GM23248 (cell line): Measurements from ENCODE around the gene UBR3. TPM values are rescaled to one million over a fixed set of nuclear protein-coding genes. Genes with fewer than 3 reads are reported as not detected.
A peak's percentile ranks its signal among the peaks of the same experiment; 100 is the strongest.
"Not testable (repeated sequence)": the region's sequence is repeated elsewhere in the genome, so short reads cannot be mapped to it uniquely, and the experiment has no call there.

Experiments
- DNase-seq: peaks from one replicate; pipeline ENCODE4 v3.0.0-alpha.2; 2015
- H2AFZ ChIP-seq: fragments of 200-600 bp; sonication (generic); 2 replicates; pipeline ENCODE4 v1.6.1; 2016; ENCODE audit warnings: antibody characterized with exemption
- H3F3A ChIP-seq: fragments of 200-600 bp; sonication (generic); 2 replicates; pipeline ENCODE4 v1.6.1; 2016; ENCODE audit warnings: mild to moderate bottlenecking, antibody characterized with exemption, mixed run types; ENCODE audit not compliant: insufficient read depth
- H3K27ac ChIP-seq: fragments of 200-600 bp; sonication (generic); 2 replicates; pipeline ENCODE4 v1.5.1; 2016; ENCODE audit warnings: mild to moderate bottlenecking
- H3K27me3 ChIP-seq: fragments of 200-600 bp; sonication (generic); replicated peaks from 2 replicates; pipeline ENCODE4 v1.6.1; 2016; ENCODE audit warnings: mild to moderate bottlenecking; ENCODE audit not compliant: insufficient read depth
- H3K36me3 ChIP-seq: fragments of 200-600 bp; sonication (generic); 2 replicates; pipeline ENCODE4 v1.6.1; 2016; ENCODE audit warnings: low read depth, mild to moderate bottlenecking
- H3K4me1 ChIP-seq: fragments of 200-600 bp; sonication (generic); 2 replicates; pipeline ENCODE4 v1.6.1; 2016; ENCODE audit warnings: mild to moderate bottlenecking; ENCODE audit not compliant: insufficient read depth
- H3K4me2 ChIP-seq: fragments of 200-600 bp; sonication (generic); one replicate; pipeline ENCODE4 v1.6.1; 2016; ENCODE audit warnings: mild to moderate bottlenecking; ENCODE audit not compliant: unreplicated experiment
- H3K4me3 ChIP-seq: fragments of 200-600 bp; sonication (generic); 2 replicates; pipeline ENCODE4 v1.5.1; 2016; ENCODE audit warnings: mild to moderate bottlenecking
- H3K79me2 ChIP-seq: fragments of 200-600 bp; sonication (generic); 2 replicates; pipeline ENCODE4 v1.6.1; 2016; ENCODE audit warnings: mild to moderate bottlenecking; ENCODE audit not compliant: insufficient read depth
- H3K9ac ChIP-seq: fragments of 200-600 bp; sonication (generic); 2 replicates; pipeline ENCODE4 v1.6.1; 2016; ENCODE audit warnings: mild to moderate bottlenecking
- H3K9me2 ChIP-seq: fragments of 200-600 bp; sonication (generic); 2 replicates; pipeline ENCODE4 v1.6.1; 2016; ENCODE audit warnings: mixed run types, mild to moderate bottlenecking, moderate library complexity; ENCODE audit not compliant: insufficient read depth
- H3K9me3 ChIP-seq: fragments of 200-600 bp; sonication (generic); one replicate; pipeline ENCODE4 v1.6.1; 2017; ENCODE audit warnings: low read depth
- H4K20me1 ChIP-seq: fragments of 200-600 bp; sonication (generic); 2 replicates; pipeline ENCODE4 v1.6.0; 2016; ENCODE audit not compliant: insufficient read depth
- EZH2 ChIP-seq: fragments of 200-600 bp; sonication (generic); IDR thresholded peaks from 2 replicates; pipeline ENCODE4 v1.6.1; 2018; ENCODE audit warnings: antibody characterized with exemption, mild to moderate bottlenecking; ENCODE audit not compliant: insufficient read depth, poor library complexity, severe bottlenecking
- EZH2phosphoT487 ChIP-seq: fragments of 200-600 bp; sonication (generic); IDR thresholded peaks from 2 replicates; pipeline ENCODE4 v1.6.1; 2018; ENCODE audit warnings: antibody characterized with exemption, moderate library complexity, mild to moderate bottlenecking, low read depth; ENCODE audit not compliant: insufficient read depth
- WGBS, 2 experiments: methylation state at CpG; one replicate each; pipeline ENCODE4 v1.1.6; 2015 to 2017; ENCODE audit warnings: low lambda C conversion rate in 2 of 2, low coverage in 1 of 2; ENCODE audit errors: missing lambda C conversion rate in 2 of 2; 5-methylcytosine and 5-hydroxymethylcytosine counted together
- in situ Hi-C: fragments of 300-500 bp; cut with MboI; formaldehyde crosslinking; loops from 2 replicates; pipeline ENCODE4 v1.15.0; 2020
- polyA plus RNA-seq: library from polyadenylated mRNA; unstranded; fragments of >200 nt; fragmentation: Nextera tagmentation; extraction: Ambion mirVana; gene quantifications from 2 replicates; pipeline ENCODE4 v1.2.1, GENCODE V29; 2016
- small RNA-seq: library from RNA; depleted of rRNA; stranded (forward); fragments of <200 nt; gene quantifications from one replicate; pipeline ENCODE3, GENCODE V24; 2014; ENCODE audit warnings: low read depth, low replicate concordance
- total RNA-seq: library from RNA; depleted of rRNA; stranded (reverse); fragments of >200 nt; shearing (Covaris generic); gene quantifications from 2 replicates; pipeline ENCODE4 v1.2.3, GENCODE V29; 2014; rRNA removed

UBR3 gene
- total and polyA plus RNA-seq, 2 experiments from 2014 or later, result 8.9 to 22.4 TPM

GRCh38 chr2:170121689-170122088 lies 294.4 kb downstream of the UBR3 start:
- no peak overlapping the region for H3K9ac ChIP-seq
- DNase-seq, result no peak
- H3K4me3 ChIP-seq, result no peak overlapping the region
- no peaks in the 10 kb centered on the region for H3K79me2 ChIP-seq
- in situ Hi-C loops, result no loop called here
- 75 to 100% methylated on average over 1 of the region's 1 CpG for WGBS, 2 experiments
- no peaks in the 10 kb centered on the region for H4K20me1 ChIP-seq
- H3K4me1 ChIP-seq, result peaks cover 10% of the 10 kb centered on the region
- no peak overlapping the region for H3K4me2 ChIP-seq
- no peaks in the 10 kb centered on the region for H3K36me3 ChIP-seq
- TF ChIP-seq EZH2phosphoT487, result no peak
- no peak for TF ChIP-seq EZH2
- no peaks in the 10 kb centered on the region for H3F3A ChIP-seq
- no peak overlapping the region for H2AFZ ChIP-seq
- H3K9me3 ChIP-seq, result no peaks in the 10 kb centered on the region
- no peaks in the 10 kb centered on the region for H3K27me3 ChIP-seq
- H3K9me2 ChIP-seq, result no peaks in the 10 kb centered on the region
- no peak overlapping the region for H3K27ac ChIP-seq

GRCh38 chr2:170122883-170123547 lies 295.8 kb downstream of the UBR3 start:
- TF ChIP-seq EZH2 (no peak), EZH2phosphoT487 (no peak)
- no peak overlapping the region for H3K4me2 ChIP-seq
- in situ Hi-C loops, result no loop called here
- H3K27me3 ChIP-seq, result no peaks in the 10 kb centered on the region
- no peaks in the 10 kb centered on the region for H3K79me2 ChIP-seq
- peak; percentile 55 for DNase-seq
- peaks cover 10% of the 10 kb centered on the region for H3K4me1 ChIP-seq
- no peaks in the 10 kb centered on the region for H3K9me2 ChIP-seq
- no peaks in the 10 kb centered on the region for H3F3A ChIP-seq
- no peaks in the 10 kb centered on the region for H3K36me3 ChIP-seq
- H2AFZ ChIP-seq, result no peak overlapping the region
- H3K9ac ChIP-seq, result no peak overlapping the region
- no peak overlapping the region for H3K4me3 ChIP-seq
- no peaks in the 10 kb centered on the region for H3K9me3 ChIP-seq
- H3K27ac ChIP-seq, result no peak overlapping the region
- H4K20me1 ChIP-seq, result no peaks in the 10 kb centered on the region

- Histone ChIP-seq H3F3A (no peaks in the 10 kb centered on the region), H3K4me3 (no peak overlapping the region), H3K27ac (no peak overlapping the region), H3K9ac (no peak overlapping the region), H3K9me3 (no peaks in the 10 kb centered on the region), H3K9me2 (no peaks in the 10 kb centered on the region), H2AFZ (no peak overlapping the region), H4K20me1 (no peaks in the 10 kb centered on the region), H3K4me1 (peaks cover 10% of the 10 kb centered on the region), H3K4me2 (no peak overlapping the region), H3K79me2 (no peaks in the 10 kb centered on the region), H3K27me3 (no peaks in the 10 kb centered on the region), H3K36me3 (no peaks in the 10 kb centered on the region)
- DNase-seq, result no peak
- TF ChIP-seq EZH2 (no peak), EZH2phosphoT487 (no peak)
- WGBS, 2 experiments, result 95% methylated on average over 2 of the region's 2 CpGs
- in situ Hi-C loops, result no loop called here
Measured at GRCh38 chr2:170123593-170123992, 296.3 kb downstream of the UBR3 start.

- not testable (repeated sequence) for H2AFZ ChIP-seq, H4K20me1 ChIP-seq
- WGBS, 2 experiments, result 63 to 69% methylated on average over 8 of the region's 8 CpGs
Measured at GRCh38 chr2:170126138-170126728, 299.0 kb downstream of the UBR3 start.

More at GRCh38 chr2:170126138-170126728, 299.0 kb downstream of the UBR3 start:
- H3K27me3 ChIP-seq, H3K27ac ChIP-seq, H3K36me3 ChIP-seq, H3K9ac ChIP-seq, H3K4me2 ChIP-seq, H3K9me3 ChIP-seq, H3F3A ChIP-seq, H3K4me1 ChIP-seq, in situ Hi-C loops, DNase-seq, H3K79me2 ChIP-seq, H3K4me3 ChIP-seq, H3K9me2 ChIP-seq: not testable (repeated sequence)

Small RNA genes within 50 kb of the gene (small RNA-seq; reads per million reads assigned to genes)
- not detected for gene RNU6-1006P

Other genes starting within 250 kb of the UBR3 start
- gene PPIG, start 243.1 kb upstream of the UBR3 start, total RNA-seq, result 23.0 and 28.2 TPM in 2 replicates
- gene PPIG, start 243.1 kb upstream of the UBR3 start, polyA plus RNA-seq, result 51.3 and 60.5 TPM in 2 replicates
- gene CFAP210, start 133.0 kb upstream of the UBR3 start, total RNA-seq, result not detected in 2 replicates
- gene CFAP210, start 133.0 kb upstream of the UBR3 start, polyA plus RNA-seq, result 0.11 TPM in 1 of 2 replicates, not detected in the other
- 0.86 and 2.4 TPM in 2 replicates for gene PHOSPHO2, start 133.0 kb upstream of the UBR3 start, total RNA-seq
- gene PHOSPHO2, start 133.0 kb upstream of the UBR3 start, polyA plus RNA-seq, result 3.6 and 3.8 TPM in 2 replicates
- gene KLHL23, start 93.6 kb upstream of the UBR3 start, total RNA-seq, result 0.38 and 1.7 TPM in 2 replicates
- gene KLHL23, start 93.6 kb upstream of the UBR3 start, polyA plus RNA-seq, result 0.26 and 0.62 TPM in 2 replicates
- gene SSB, start 28.6 kb upstream of the UBR3 start, total RNA-seq, result 80.4 and 97.6 TPM in 2 replicates
- 200 and 204 TPM in 2 replicates for gene SSB, start 28.6 kb upstream of the UBR3 start, polyA plus RNA-seq
- gene METTL5, start 2.5 kb upstream of the UBR3 start, total RNA-seq, result 23.6 and 29.2 TPM in 2 replicates
- 78.6 and 83.2 TPM in 2 replicates for gene METTL5, start 2.5 kb upstream of the UBR3 start, polyA plus RNA-seq